Transverse colon (tissue), 4 donors: ENCODE data around the gene PACRG. TPM values are rescaled to one million over a fixed set of nuclear protein-coding genes. Genes with fewer than 3 reads are reported as not detected.

Experiments used
- DNase-seq: peaks from one replicate; pipeline ENCODE4 v3.0.0-alpha.2; 2019
- H3K27ac ChIP-seq, 4 donors: fragments of 200-600 bp; sonication (generic); 2 replicates each; pipeline ENCODE4 v1.5.1; 2016 to 2018; ENCODE audit warnings: inconsistent platforms in 4 of 4
- H3K27me3 ChIP-seq: fragments of 200-600 bp; sonication (generic); 2 replicates; pipeline ENCODE4 v1.5.1; 2017; ENCODE audit warnings: inconsistent platforms
- H3K36me3 ChIP-seq, 4 donors: fragments of 200-600 bp; sonication (generic); 2 replicates each; pipeline ENCODE4 v1.5.1; 2017 to 2019; ENCODE audit warnings: inconsistent platforms in 4 of 4
- H3K4me1 ChIP-seq, 4 donors: fragments of 200-600 bp; sonication (generic); 2 replicates each; pipeline ENCODE4 v1.5.1; 2017 to 2020; ENCODE audit warnings: inconsistent platforms in 4 of 4
- H3K4me3 ChIP-seq, 4 donors: fragments of 200-600 bp; sonication (generic); 1 replicate in 1 of 4; 2 replicates in 3 of 4; pipeline versions ENCODE4 v1.5.1 to v1.6.1; 2017 to 2019; ENCODE audit warnings: inconsistent platforms in 4 of 4
- H3K9me3 ChIP-seq, 2 donors: fragments of 200-600 bp; sonication (generic); 2 replicates each; pipeline ENCODE4 v1.5.1; 2017 to 2019; ENCODE audit warnings: inconsistent platforms in 2 of 2
- CTCF ChIP-seq, 5 experiments: fragments of 200-600 bp in 3 of 5; fragments of 450-650 bp in 2 of 5; sonication (generic) in 3 of 5; IDR thresholded peaks; 1 replicate in 2 of 5; 2 replicates in 3 of 5; pipeline ENCODE4 v1.5.1; 2016 to 2017; ENCODE audit warnings: antibody characterized with exemption in 5 of 5, inconsistent platforms in 3 of 5, mild to moderate bottlenecking in 2 of 5, moderate library complexity in 1 of 5
- EP300 ChIP-seq: sonication (generic); formaldehyde crosslinking; IDR thresholded peaks from one replicate; pipeline ENCODE4 v1.6.1; 2017; ENCODE audit warnings: antibody characterized with exemption, low read depth
- POLR2A ChIP-seq: fragments of 450-650 bp; IDR thresholded peaks from one replicate; pipeline ENCODE4 v1.6.1; 2016; ENCODE audit warnings: antibody characterized with exemption, mild to moderate bottlenecking, moderate library complexity
- POLR2AphosphoS5 ChIP-seq, 3 donors: sonication (generic); formaldehyde crosslinking; IDR thresholded peaks; one replicate each; pipeline ENCODE4 v1.6.1; 2016; ENCODE audit warnings: antibody characterized with exemption in 3 of 3
- WGBS, 2 donors: methylation state at CpG; one replicate each; pipeline ENCODE4 v1.1.5; 2018; ENCODE audit warnings: low coverage in 1 of 2; 5-methylcytosine and 5-hydroxymethylcytosine counted together
- in situ Hi-C, 4 donors: fragments of 200-750 bp; cut with MboI; loops; one replicate each; pipeline versions ENCODE4 v1.15.0 to v1.15.1; 2017; ENCODE audit warnings: low sequenced_read_pairs in 3 of 4, low pct_ligation_motif_present in 1 of 4, low pct_unique_long_range_greater_than_20kb in 1 of 4
- intact Hi-C: fragments of 100-400 bp; cut with DNase I; formaldehyde crosslinking; loops from one replicate; pipeline ENCODE4 v1.15.1; 2023; ENCODE audit warnings: low total_unique reads
- total RNA-seq, 4 donors: library from RNA; depleted of rRNA; stranded (reverse); fragments of >200 nt; gene quantifications; one replicate each; pipeline ENCODE4 v1.1.0, GENCODE V29; 2016

The PACRG gene
- total RNA-seq, 4 donors from 2014 or later = 1.2 to 13.8 (median 1.4) TPM; not detected in 1

GRCh38 chr6:162753775-162754174 lies 26.0 kb downstream of the PACRG start:
- Histone ChIP-seq H3K27me3 (no peaks in the 10 kb centered on the region), H3K4me3 (no peak overlapping the region), H3K27ac (no peak overlapping the region), H3K9me3 (no peaks in the 10 kb centered on the region), H3K36me3 (no peaks in the 10 kb centered on the region), H3K4me1 (no peaks in the 10 kb centered on the region)
- TF ChIP-seq EP300 (no peak), POLR2AphosphoS5 (IDR thresholded peaks at IDR 0.05) (no peak), CTCF (IDR thresholded peaks at IDR 0.05) (no peak), POLR2A (no peak)
- no peak for DNase-seq
- in situ Hi-C loops = no loop called here
- intact Hi-C loops = no loop called here

GRCh38 chr6:162770136-162770535 lies 42.4 kb downstream of the PACRG start:
- no peak for TF ChIP-seq EP300
- no peak for TF ChIP-seq CTCF (IDR thresholded peaks at IDR 0.05)
- TF ChIP-seq POLR2A = no peak
- TF ChIP-seq POLR2AphosphoS5 (IDR thresholded peaks at IDR 0.05) = no peak
- in situ Hi-C loops = no loop called here
- no peaks in the 10 kb centered on the region for H3K9me3 ChIP-seq

GRCh38 chr6:162770955-162771354 lies 43.2 kb downstream of the PACRG start:
- WGBS, 2 donors = 91 to 100% methylated on average over 1 of the region's 1 CpG
- no peak overlapping the region for H3K27ac ChIP-seq
- no peaks in the 10 kb centered on the region for H3K36me3 ChIP-seq
- no peaks in the 10 kb centered on the region for H3K4me1 ChIP-seq
- in situ Hi-C loops (no loop called here), intact Hi-C loops (no loop called here)
- H3K9me3 ChIP-seq = no peaks in the 10 kb centered on the region
- no peak overlapping the region for H3K4me3 ChIP-seq
- no peak for DNase-seq
- H3K27me3 ChIP-seq = no peaks in the 10 kb centered on the region
- TF ChIP-seq EP300 (no peak), CTCF (IDR thresholded peaks at IDR 0.05) (no peak), POLR2AphosphoS5 (IDR thresholded peaks at IDR 0.05) (no peak), POLR2A (no peak)

More at GRCh38 chr6:162770136-162770535, 42.4 kb downstream of the PACRG start:
- no peaks in the 10 kb centered on the region for H3K36me3 ChIP-seq
- H3K27me3 ChIP-seq = no peaks in the 10 kb centered on the region
- DNase-seq = no peak
- no peak overlapping the region for H3K27ac ChIP-seq
- H3K4me3 ChIP-seq = no peak overlapping the region
- intact Hi-C loops = no loop called here
- no peaks in the 10 kb centered on the region for H3K4me1 ChIP-seq

- Histone ChIP-seq H3K4me1 (no peaks in the 10 kb centered on the region), H3K36me3 (no peaks in the 10 kb centered on the region), H3K27ac (no peak overlapping the region), H3K27me3 (no peaks in the 10 kb centered on the region), H3K9me3 (no peaks in the 10 kb centered on the region), H3K4me3 (no peak overlapping the region)
- intact Hi-C loops = no loop called here
- in situ Hi-C loops = no loop called here
- TF ChIP-seq EP300 (no peak), POLR2AphosphoS5 (IDR thresholded peaks at IDR 0.05) (no peak), CTCF (IDR thresholded peaks at IDR 0.05) (no peak), POLR2A (no peak)
- DNase-seq = no peak
These were observed 44.7 kb downstream of the PACRG start for GRCh38 chr6:162772466-162772865.
